NCI-H82 treated with DMSO at 0.1 percent for 48 hours (cell line): ENCODE measurements around the gene SLC44A1.

Experiments used
- DNase-seq: peaks from one replicate; lab custom pipeline; 2025; ENCODE audit not compliant: unreplicated experiment; lab: John Stamatoyannopoulos, UW

SLC44A1 gene

GRCh38 chr9:105455836-105456475 is 211.5 kb downstream of the SLC44A1 start:
- DNase-seq: no peak

- no peak for DNase-seq
Measured at GRCh38 chr9:105457560-105458294, 213.3 kb downstream of the SLC44A1 start.

- no peak for DNase-seq
Measured at GRCh38 chr9:105458404-105458803, 214.0 kb downstream of the SLC44A1 start.

GRCh38 chr9:105459336-105459735 is 214.9 kb downstream of the SLC44A1 start:
- DNase-seq: peak; percentile 42

GRCh38 chr9:105466898-105467455 is 222.5 kb downstream of the SLC44A1 start:
- no peak for DNase-seq

- DNase-seq: no peak
Measured at GRCh38 chr9:105468875-105469274, 224.4 kb downstream of the SLC44A1 start.

- no peak for DNase-seq
Measured at GRCh38 chr9:105473221-105473620, 228.8 kb downstream of the SLC44A1 start.

- peak; percentile 5 for DNase-seq
Measured at GRCh38 chr9:105475302-105475701, 230.9 kb downstream of the SLC44A1 start.

GRCh38 chr9:105479846-105480245 is 235.4 kb downstream of the SLC44A1 start:
- no peak for DNase-seq

GRCh38 chr9:105483618-105484017 is 239.2 kb downstream of the SLC44A1 start:
- no peak for DNase-seq

GRCh38 chr9:105484226-105484625 is 239.8 kb downstream of the SLC44A1 start:
- no peak for DNase-seq

- no peak for DNase-seq
Measured at GRCh38 chr9:105485131-105485530, 240.7 kb downstream of the SLC44A1 start.
